ENCODE data around the gene LTBP3. TPM values are rescaled to one million over a fixed set of nuclear protein-coding genes. Genes with fewer than 3 reads are reported as not detected.

LTBP3 gene
- total and polyA plus RNA-seq, 8 donors, result 70.8 to 322 (median 239) TPM

GRCh38 chr11:65496304-65497140 is 61.6 kb downstream of the LTBP3 start:
- peak overlapping the region; percentile 98 to 99 for H3K27ac ChIP-seq
- DNase-seq (no peak), ATAC-seq (no peak)
- H3K36me3 ChIP-seq, result peaks cover 2 to 3% of the 10 kb centered on the region in 2 donors
- no peaks in the 10 kb centered on the region for H3K27me3 ChIP-seq
- H3K4me3 ChIP-seq, result peak overlapping the region; percentile 7 to 50
- intact Hi-C loops (cut with DNase I), result loop anchor here in 1 of 2 donors (5.0 kb wide), 1 partner anchor 74 kb away; the partner anchor contains the start of gene NEAT1
- peaks cover 47 to 56% of the 10 kb centered on the region in 2 donors for H3K4me1 ChIP-seq
- H3K9me3 ChIP-seq, result no peaks in the 10 kb centered on the region
- no peak for TF ChIP-seq CTCF (IDR thresholded peaks at IDR 0.05)

- TF ChIP-seq CTCF (IDR thresholded peaks at IDR 0.05), result no peak
- H3K4me1 ChIP-seq, result peaks cover 76 to 85% of the 10 kb centered on the region in 2 donors
- DNase-seq (peak in 1 of 4 donors; percentile 89), ATAC-seq (peak; percentile 12)
- intact Hi-C loops (cut with DNase I), result no loop called here
- peak overlapping the region; percentile 94 to 99 for H3K27ac ChIP-seq
- no peaks in the 10 kb centered on the region for H3K27me3 ChIP-seq
- H3K36me3 ChIP-seq, result no peaks in the 10 kb centered on the region
- H3K9me3 ChIP-seq, result no peaks in the 10 kb centered on the region
- no peak overlapping the region for H3K4me3 ChIP-seq
These were observed 64.6 kb downstream of the LTBP3 start for GRCh38 chr11:65493367-65494176.

- H3K36me3 ChIP-seq, result no peaks in the 10 kb centered on the region
- intact Hi-C loops (cut with DNase I), result no loop called here
- ATAC-seq, result peak; percentile 28
- no peak for TF ChIP-seq CTCF (IDR thresholded peaks at IDR 0.05)
- peak; percentile 74 to 89 (median 88) for DNase-seq
- H3K4me1 ChIP-seq, result peaks cover 84 to 93% of the 10 kb centered on the region in 2 donors
- peak overlapping the region in 1 of 2 donors; percentile 1 for H3K4me3 ChIP-seq
- no peaks in the 10 kb centered on the region for H3K27me3 ChIP-seq
- H3K27ac ChIP-seq, result peak overlapping the region; percentile 94 to 99
- H3K9me3 ChIP-seq, result no peaks in the 10 kb centered on the region
These were observed 65.4 kb downstream of the LTBP3 start for GRCh38 chr11:65492637-65493366.

- peaks cover 85 to 98% of the 10 kb centered on the region in 2 donors for H3K4me1 ChIP-seq
- peak overlapping the region in 1 of 2 donors; percentile 1 for H3K4me3 ChIP-seq
- DNase-seq (no peak), ATAC-seq (no peak)
- H3K27ac ChIP-seq, result peak overlapping the region; percentile 94 to 99
- no peaks in the 10 kb centered on the region for H3K27me3 ChIP-seq
- no peak for TF ChIP-seq CTCF (IDR thresholded peaks at IDR 0.05)
- no peaks in the 10 kb centered on the region for H3K9me3 ChIP-seq
- no peaks in the 10 kb centered on the region for H3K36me3 ChIP-seq
- intact Hi-C loops (cut with DNase I), result no loop called here
These were observed 65.8 kb downstream of the LTBP3 start for GRCh38 chr11:65492387-65492636.

Measured in left lung (tissue), 10 donors.